Measurements from ENCODE around the gene ASTN1.
A peak's percentile ranks its signal among the peaks of the same experiment; 100 is the strongest.

ASTN1 gene

DNA sequence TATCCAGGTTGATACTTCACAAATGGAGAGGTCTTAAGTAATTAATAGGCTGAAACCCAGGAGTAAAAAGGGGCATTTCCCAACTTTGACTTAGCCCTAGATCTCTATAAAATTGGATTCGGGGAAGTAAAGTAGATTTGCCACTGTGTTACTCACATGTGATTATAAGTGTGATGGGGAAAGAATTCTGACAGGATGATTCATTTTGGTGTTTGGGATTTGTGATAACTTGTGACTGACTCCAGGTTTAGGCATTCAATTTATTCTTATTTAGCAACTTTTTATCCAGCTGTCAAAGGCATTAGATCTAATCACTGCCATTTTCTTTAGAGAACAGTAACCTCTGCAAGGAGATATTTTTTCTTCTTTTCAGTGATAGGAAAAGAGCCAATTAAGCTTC is 175.5 kb downstream of the ASTN1 start:
- H3K4me1 ChIP-seq (ENCODE audit: insufficient read depth, insufficient read length): no peaks in the 10 kb centered on the region
- H3K4me3 ChIP-seq (ENCODE audit: insufficient read length, low read depth): no peak overlapping the region
- no peak for TF ChIP-seq ZNF274 (IDR thresholded peaks at IDR 0.05; ENCODE audit: low read depth, low read length)
- TF ChIP-seq YY1 (IDR thresholded peaks at IDR 0.05; ENCODE audit: insufficient read depth, insufficient read length): no peak
- TF ChIP-seq SUZ12 (IDR thresholded peaks at IDR 0.05; ENCODE audit: extremely low read depth, insufficient read depth, insufficient read length): no peak
- no peak for DNase-seq (ENCODE audit: low read depth, low spot score)
- H3K36me3 ChIP-seq (ENCODE audit: insufficient read depth, insufficient read length, low read length): no peaks in the 10 kb centered on the region
- no peak overlapping the region for H3K9ac ChIP-seq (ENCODE audit: insufficient read length, low read depth)
- H3K9me3 ChIP-seq (ENCODE audit: insufficient read depth, low read length): no peaks in the 10 kb centered on the region
- no peaks in the 10 kb centered on the region for H3K27me3 ChIP-seq (ENCODE audit: insufficient read depth, insufficient read length)

DNA sequence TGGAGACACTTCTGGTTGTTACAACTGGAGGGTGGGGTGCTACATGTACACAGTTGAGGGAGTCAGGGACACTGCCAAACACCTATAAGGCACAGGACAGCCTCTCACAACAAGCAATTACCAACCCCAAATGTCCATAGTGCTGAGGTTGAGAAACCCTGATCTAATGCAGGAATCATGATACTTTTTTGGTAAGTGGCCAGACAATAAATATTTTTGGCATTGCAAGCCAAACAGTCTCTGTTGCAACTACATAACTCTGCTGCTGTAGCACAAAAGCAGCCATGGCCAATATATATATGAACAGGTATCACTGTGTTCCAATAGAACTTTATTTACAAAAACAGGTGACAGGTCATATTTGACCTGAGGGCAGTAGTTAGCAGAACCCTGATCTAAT is 177.5 kb downstream of the ASTN1 start:
- H3K27me3 ChIP-seq (ENCODE audit: insufficient read depth, insufficient read length): no peaks in the 10 kb centered on the region
- H3K4me3 ChIP-seq (ENCODE audit: insufficient read length, low read depth): no peak overlapping the region
- no peaks in the 10 kb centered on the region for H3K9me3 ChIP-seq (ENCODE audit: insufficient read depth, low read length)
- no peak for TF ChIP-seq ZNF274 (IDR thresholded peaks at IDR 0.05; ENCODE audit: low read depth, low read length)
- no peak for TF ChIP-seq YY1 (IDR thresholded peaks at IDR 0.05; ENCODE audit: insufficient read depth, insufficient read length)
- no peak for TF ChIP-seq SUZ12 (IDR thresholded peaks at IDR 0.05; ENCODE audit: extremely low read depth, insufficient read depth, insufficient read length)
- H3K9ac ChIP-seq (ENCODE audit: insufficient read length, low read depth): no peak overlapping the region
- no peak for DNase-seq (ENCODE audit: low read depth, low spot score)
- no peaks in the 10 kb centered on the region for H3K4me1 ChIP-seq (ENCODE audit: insufficient read depth, insufficient read length)
- no peaks in the 10 kb centered on the region for H3K36me3 ChIP-seq (ENCODE audit: insufficient read depth, insufficient read length, low read length)

DNA sequence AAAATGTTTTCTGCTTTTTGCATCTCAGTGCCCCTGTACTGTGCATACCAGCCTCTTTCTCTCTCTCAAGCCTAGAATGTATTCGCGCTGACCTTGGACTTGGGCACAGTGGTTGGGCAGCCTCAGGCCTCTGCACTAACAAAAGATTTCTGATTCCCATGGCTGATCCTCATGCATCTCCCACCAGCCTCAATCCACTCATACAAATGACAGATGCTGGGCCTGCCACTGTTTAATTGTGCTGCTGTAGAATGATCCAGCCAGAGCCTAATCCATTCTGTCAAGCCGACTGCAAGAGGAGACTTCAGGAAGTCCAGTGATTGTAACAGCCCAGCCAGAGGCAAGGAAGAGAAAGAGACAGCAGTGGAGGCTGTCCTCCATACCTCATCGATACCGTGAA is 180.8 kb downstream of the ASTN1 start:
- Histone ChIP-seq H3K27me3 (ENCODE audit: insufficient read depth, insufficient read length) (no peaks in the 10 kb centered on the region), H3K9me3 (ENCODE audit: insufficient read depth, low read length) (no peaks in the 10 kb centered on the region), H3K4me3 (ENCODE audit: insufficient read length, low read depth) (no peak overlapping the region), H3K9ac (ENCODE audit: insufficient read length, low read depth) (no peak overlapping the region), H3K36me3 (ENCODE audit: insufficient read depth, insufficient read length, low read length) (no peaks in the 10 kb centered on the region), H3K4me1 (ENCODE audit: insufficient read depth, insufficient read length) (peaks cover 2% of the 10 kb centered on the region)
- DNase-seq (ENCODE audit: low read depth, low spot score): peak; percentile 20
- TF ChIP-seq YY1 (IDR thresholded peaks at IDR 0.05; ENCODE audit: insufficient read depth, insufficient read length) (no peak), SUZ12 (IDR thresholded peaks at IDR 0.05; ENCODE audit: extremely low read depth, insufficient read depth, insufficient read length) (no peak), ZNF274 (IDR thresholded peaks at IDR 0.05; ENCODE audit: low read depth, low read length) (no peak)

DNA sequence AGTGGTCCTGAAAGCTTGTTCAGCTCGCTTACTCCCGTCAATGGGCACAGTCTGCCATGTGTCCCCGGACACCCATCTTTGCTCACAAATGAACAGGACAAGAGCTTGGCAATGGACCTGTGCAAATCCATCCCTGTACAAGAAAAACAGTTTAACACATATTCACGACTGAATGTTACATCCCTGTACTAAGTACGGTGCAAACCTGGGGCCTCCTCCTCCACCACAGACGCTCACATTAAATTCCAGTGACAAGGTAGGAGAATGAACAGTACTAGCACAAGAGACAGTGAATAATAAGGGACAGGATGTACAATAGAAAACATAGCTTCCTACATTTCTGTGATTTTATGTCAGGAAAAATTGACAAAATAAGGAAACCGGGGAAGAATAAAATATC is 187.7 kb downstream of the ASTN1 start:
- Histone ChIP-seq H3K36me3 (ENCODE audit: insufficient read depth, insufficient read length, low read length) (no peaks in the 10 kb centered on the region), H3K4me1 (ENCODE audit: insufficient read depth, insufficient read length) (peaks cover 2% of the 10 kb centered on the region), H3K9ac (ENCODE audit: insufficient read length, low read depth) (no peak overlapping the region), H3K4me3 (ENCODE audit: insufficient read length, low read depth) (no peak overlapping the region), H3K27me3 (ENCODE audit: insufficient read depth, insufficient read length) (no peaks in the 10 kb centered on the region), H3K9me3 (ENCODE audit: insufficient read depth, low read length) (no peaks in the 10 kb centered on the region)
- TF ChIP-seq YY1 (IDR thresholded peaks at IDR 0.05; ENCODE audit: insufficient read depth, insufficient read length) (no peak), SUZ12 (IDR thresholded peaks at IDR 0.05; ENCODE audit: extremely low read depth, insufficient read depth, insufficient read length) (no peak), ZNF274 (IDR thresholded peaks at IDR 0.05; ENCODE audit: low read depth, low read length) (no peak)
- no peak for DNase-seq (ENCODE audit: low read depth, low spot score)

DNA sequence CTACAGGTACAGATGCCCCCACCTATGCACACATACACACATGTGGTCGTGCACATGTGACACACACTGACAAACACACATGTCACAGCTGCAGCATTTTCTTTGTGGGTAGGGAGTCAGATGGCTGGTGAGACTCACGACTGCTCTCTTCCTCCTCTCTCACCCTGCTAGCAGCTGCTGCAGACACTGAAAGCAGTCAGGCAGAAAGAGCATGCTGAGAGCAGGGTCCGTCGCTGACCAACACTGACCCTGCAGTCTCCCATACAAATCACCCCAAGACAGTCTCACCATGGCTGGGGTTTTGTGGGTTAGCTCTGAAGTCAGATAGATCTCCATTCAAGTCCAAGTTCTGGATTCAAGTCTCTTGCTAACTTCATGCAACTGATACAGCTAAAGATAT is 188.3 kb downstream of the ASTN1 start:
- DNase-seq (ENCODE audit: low read depth, low spot score): no peak
- Histone ChIP-seq H3K4me3 (ENCODE audit: insufficient read length, low read depth) (no peak overlapping the region), H3K27me3 (ENCODE audit: insufficient read depth, insufficient read length) (no peaks in the 10 kb centered on the region), H3K9ac (ENCODE audit: insufficient read length, low read depth) (no peak overlapping the region), H3K4me1 (ENCODE audit: insufficient read depth, insufficient read length) (peaks cover 2% of the 10 kb centered on the region), H3K36me3 (ENCODE audit: insufficient read depth, insufficient read length, low read length) (no peaks in the 10 kb centered on the region), H3K9me3 (ENCODE audit: insufficient read depth, low read length) (no peaks in the 10 kb centered on the region)
- TF ChIP-seq YY1 (IDR thresholded peaks at IDR 0.05; ENCODE audit: insufficient read depth, insufficient read length) (no peak), ZNF274 (IDR thresholded peaks at IDR 0.05; ENCODE audit: low read depth, low read length) (no peak), SUZ12 (IDR thresholded peaks at IDR 0.05; ENCODE audit: extremely low read depth, insufficient read depth, insufficient read length) (no peak)

DNA sequence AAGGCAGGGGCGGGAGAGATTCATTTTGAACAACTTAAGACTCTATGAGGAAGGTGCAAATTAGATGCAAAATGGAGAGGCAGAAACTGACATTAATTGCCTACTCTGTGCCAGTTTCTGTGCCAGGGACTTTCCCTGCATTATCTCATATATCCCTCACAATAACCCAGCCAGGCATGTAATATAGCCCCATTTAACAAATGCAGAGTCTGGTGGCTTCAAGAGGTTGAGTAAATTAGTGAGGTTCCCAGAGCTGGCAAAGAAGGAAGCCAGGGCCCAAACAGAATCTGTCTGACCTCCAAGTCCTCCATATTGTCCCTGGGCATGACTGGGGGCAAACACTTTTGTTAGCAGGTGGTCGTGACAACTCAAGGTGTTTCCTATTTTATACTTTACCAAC is 199.8 kb downstream of the ASTN1 start:
- Histone ChIP-seq H3K9ac (ENCODE audit: insufficient read length, low read depth) (no peak overlapping the region), H3K27me3 (ENCODE audit: insufficient read depth, insufficient read length) (no peaks in the 10 kb centered on the region), H3K9me3 (ENCODE audit: insufficient read depth, low read length) (no peaks in the 10 kb centered on the region), H3K4me3 (ENCODE audit: insufficient read length, low read depth) (no peak overlapping the region), H3K4me1 (ENCODE audit: insufficient read depth, insufficient read length) (no peaks in the 10 kb centered on the region), H3K36me3 (ENCODE audit: insufficient read depth, insufficient read length, low read length) (no peaks in the 10 kb centered on the region)
- DNase-seq (ENCODE audit: low read depth, low spot score): no peak
- no peak for TF ChIP-seq ZNF274 (IDR thresholded peaks at IDR 0.05; ENCODE audit: low read depth, low read length)
- no peak for TF ChIP-seq YY1 (IDR thresholded peaks at IDR 0.05; ENCODE audit: insufficient read depth, insufficient read length)
- TF ChIP-seq SUZ12 (IDR thresholded peaks at IDR 0.05; ENCODE audit: extremely low read depth, insufficient read depth, insufficient read length): no peak

DNA sequence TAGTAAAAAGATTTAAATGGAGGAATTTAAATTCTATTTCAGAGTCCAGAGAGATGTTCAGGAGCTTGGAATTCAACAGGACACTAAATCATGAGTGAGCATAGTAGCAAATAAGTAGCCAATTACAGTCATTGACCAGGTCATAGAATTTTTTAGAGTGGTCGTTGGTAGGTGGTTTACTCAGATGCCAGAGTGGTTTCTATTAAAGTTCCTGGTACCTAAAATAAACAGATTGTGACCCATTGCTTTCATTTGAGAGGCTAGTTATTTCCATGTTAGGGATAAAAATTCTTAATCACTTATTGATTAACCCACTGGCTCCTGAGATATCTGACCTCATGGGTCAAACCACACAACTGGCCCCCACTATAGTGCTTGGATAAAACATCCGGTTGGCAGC is 201.3 kb downstream of the ASTN1 start:
- no peak overlapping the region for H3K9ac ChIP-seq (ENCODE audit: insufficient read length, low read depth)
- H3K27me3 ChIP-seq (ENCODE audit: insufficient read depth, insufficient read length): no peaks in the 10 kb centered on the region
- H3K9me3 ChIP-seq (ENCODE audit: insufficient read depth, low read length): no peaks in the 10 kb centered on the region
- no peaks in the 10 kb centered on the region for H3K4me1 ChIP-seq (ENCODE audit: insufficient read depth, insufficient read length)
- no peak for DNase-seq (ENCODE audit: low read depth, low spot score)
- H3K4me3 ChIP-seq (ENCODE audit: insufficient read length, low read depth): no peak overlapping the region
- no peaks in the 10 kb centered on the region for H3K36me3 ChIP-seq (ENCODE audit: insufficient read depth, insufficient read length, low read length)
- TF ChIP-seq ZNF274 (IDR thresholded peaks at IDR 0.05; ENCODE audit: low read depth, low read length) (no peak), SUZ12 (IDR thresholded peaks at IDR 0.05; ENCODE audit: extremely low read depth, insufficient read depth, insufficient read length) (no peak), YY1 (IDR thresholded peaks at IDR 0.05; ENCODE audit: insufficient read depth, insufficient read length) (no peak)

DNA sequence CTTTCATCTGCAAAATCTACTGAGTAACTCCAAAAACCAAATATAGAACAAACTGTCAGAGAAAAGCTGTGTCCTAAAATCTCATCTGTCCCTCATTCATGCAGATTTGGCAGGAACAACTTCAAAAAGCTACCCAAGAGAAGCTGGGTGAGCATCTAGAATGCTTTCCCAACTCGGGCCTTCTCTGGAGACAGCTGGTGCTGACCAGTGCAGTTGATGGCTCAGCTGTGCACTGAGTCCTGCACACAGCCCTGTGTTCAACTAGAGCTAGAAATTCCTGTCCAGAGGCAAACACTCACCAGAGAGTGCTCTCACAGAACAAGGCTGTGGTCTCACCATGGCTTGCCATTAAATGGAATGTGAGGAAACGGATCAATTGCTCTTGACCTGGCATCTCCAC is 202.8 kb downstream of the ASTN1 start:
- DNase-seq (ENCODE audit: low read depth, low spot score): no peak
- Histone ChIP-seq H3K27me3 (ENCODE audit: insufficient read depth, insufficient read length) (no peaks in the 10 kb centered on the region), H3K4me1 (ENCODE audit: insufficient read depth, insufficient read length) (no peaks in the 10 kb centered on the region), H3K4me3 (ENCODE audit: insufficient read length, low read depth) (no peak overlapping the region), H3K9ac (ENCODE audit: insufficient read length, low read depth) (no peak overlapping the region), H3K9me3 (ENCODE audit: insufficient read depth, low read length) (no peaks in the 10 kb centered on the region), H3K36me3 (ENCODE audit: insufficient read depth, insufficient read length, low read length) (no peaks in the 10 kb centered on the region)
- no peak for TF ChIP-seq YY1 (IDR thresholded peaks at IDR 0.05; ENCODE audit: insufficient read depth, insufficient read length)
- no peak for TF ChIP-seq ZNF274 (IDR thresholded peaks at IDR 0.05; ENCODE audit: low read depth, low read length)
- no peak for TF ChIP-seq SUZ12 (IDR thresholded peaks at IDR 0.05; ENCODE audit: extremely low read depth, insufficient read depth, insufficient read length)

All from NT2/D1 (cell line).